Activated T-cell treated with anti-CD3 and anti-CD28 coated beads, Interleukin-2, amount 50 U/mL, for 72 hours (primary cell): ENCODE measurements around the gene HYOU1. TPM values are rescaled to one million over a fixed set of nuclear protein-coding genes. Genes with fewer than 3 reads are reported as not detected.
A peak's percentile ranks its signal among the peaks of the same experiment; 100 is the strongest.

ENCODE experiments used
- ATAC-seq, 2 donors: fragments of 150-1000 bp; cut with Tn5 transposase; replicated peaks in 1 of 2; 2 replicates each; pipeline ENCODE4 v1.10.0; 2021; ENCODE audit warnings: moderate library complexity in 2 of 2, mild to moderate bottlenecking in 1 of 2
- DNase-seq, 2 donors: peaks; one replicate each; pipeline ENCODE4 v3.0.0; 2021 to 2022; ENCODE audit warnings: mixed read lengths in 1 of 2
- H3K27ac Mint-ChIP-seq: one replicate; pipeline ENCODE4 v1.8.0; 2022; ENCODE audit warnings: mild to moderate bottlenecking, moderate library complexity, mixed read lengths
- H3K27me3 Mint-ChIP-seq: one replicate; pipeline ENCODE4 v1.8.0; 2022; ENCODE audit warnings: low read depth, mixed read lengths
- H3K36me3 Mint-ChIP-seq, 2 donors: one replicate each; pipeline ENCODE4 v1.8.0; 2022; ENCODE audit warnings: mixed read lengths in 2 of 2, mild to moderate bottlenecking in 1 of 2; ENCODE audit not compliant: insufficient read depth in 2 of 2
- H3K4me1 Mint-ChIP-seq: one replicate; pipeline ENCODE4 v1.8.0; 2022; ENCODE audit warnings: low read depth, mixed read lengths
- H3K4me3 Mint-ChIP-seq, 2 donors: one replicate each; pipeline ENCODE4 v1.8.0; 2022; ENCODE audit warnings: mild to moderate bottlenecking in 2 of 2, mixed read lengths in 2 of 2, moderate library complexity in 2 of 2
- H3K9me3 Mint-ChIP-seq, 2 donors: one replicate each; pipeline ENCODE4 v1.8.0; 2022; ENCODE audit warnings: mixed read lengths in 2 of 2
- total RNA-seq, 2 donors: library from RNA; stranded (reverse); gene quantifications; one replicate each; pipeline ENCODE4 v1.2.3, GENCODE V29; 2022

Gene HYOU1
- total RNA-seq, 2 donors from 2014 or later, result 199 to 232 TPM

DNA sequence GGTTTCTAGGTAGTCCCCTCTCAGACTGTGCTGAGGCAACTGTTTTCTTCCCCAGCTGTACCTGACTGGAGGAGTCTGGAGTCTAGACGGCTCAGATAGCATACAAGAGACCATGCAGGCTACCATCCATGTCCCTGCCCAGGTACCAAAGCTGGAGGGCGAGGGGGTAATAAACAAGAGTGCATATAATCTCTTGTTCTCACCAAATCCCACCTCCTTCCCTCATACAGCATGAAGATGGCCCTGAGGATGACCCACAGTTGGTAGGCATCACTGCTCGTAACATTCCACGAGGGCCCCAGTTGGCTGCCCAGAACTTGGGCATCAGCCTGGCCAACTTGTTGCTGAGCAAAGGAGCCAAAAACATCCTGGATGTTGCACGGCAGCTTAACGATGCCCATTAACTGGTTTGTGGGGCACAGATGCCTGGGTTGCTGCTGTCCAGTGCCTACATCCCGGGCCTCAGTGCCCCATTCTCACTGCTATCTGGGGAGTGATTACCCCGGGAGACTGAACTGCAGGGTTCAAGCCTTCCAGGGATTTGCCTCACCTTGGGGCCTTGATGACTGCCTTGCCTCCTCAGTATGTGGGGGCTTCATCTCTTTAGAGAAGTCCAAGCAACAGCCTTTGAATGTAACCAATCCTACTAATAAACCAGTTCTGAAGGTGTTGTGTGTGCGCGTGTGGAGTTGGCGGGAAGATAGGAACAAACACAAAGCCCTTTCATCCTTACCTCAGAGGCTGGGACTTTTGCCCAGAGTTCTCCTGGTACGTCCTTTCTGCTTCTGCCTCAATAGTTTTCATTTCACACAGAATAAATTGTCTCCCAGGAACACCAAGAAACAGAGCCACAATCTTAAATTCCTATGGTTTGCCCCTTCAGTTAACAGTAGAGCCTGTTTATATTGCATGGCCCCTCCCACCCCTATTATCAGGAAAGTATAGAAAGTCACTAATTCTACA is 36.2 kb upstream of the HYOU1 start:
- H3K36me3 Mint-ChIP-seq, result peaks cover 19 to 22% of the 10 kb centered on the region in 2 donors

DNA sequence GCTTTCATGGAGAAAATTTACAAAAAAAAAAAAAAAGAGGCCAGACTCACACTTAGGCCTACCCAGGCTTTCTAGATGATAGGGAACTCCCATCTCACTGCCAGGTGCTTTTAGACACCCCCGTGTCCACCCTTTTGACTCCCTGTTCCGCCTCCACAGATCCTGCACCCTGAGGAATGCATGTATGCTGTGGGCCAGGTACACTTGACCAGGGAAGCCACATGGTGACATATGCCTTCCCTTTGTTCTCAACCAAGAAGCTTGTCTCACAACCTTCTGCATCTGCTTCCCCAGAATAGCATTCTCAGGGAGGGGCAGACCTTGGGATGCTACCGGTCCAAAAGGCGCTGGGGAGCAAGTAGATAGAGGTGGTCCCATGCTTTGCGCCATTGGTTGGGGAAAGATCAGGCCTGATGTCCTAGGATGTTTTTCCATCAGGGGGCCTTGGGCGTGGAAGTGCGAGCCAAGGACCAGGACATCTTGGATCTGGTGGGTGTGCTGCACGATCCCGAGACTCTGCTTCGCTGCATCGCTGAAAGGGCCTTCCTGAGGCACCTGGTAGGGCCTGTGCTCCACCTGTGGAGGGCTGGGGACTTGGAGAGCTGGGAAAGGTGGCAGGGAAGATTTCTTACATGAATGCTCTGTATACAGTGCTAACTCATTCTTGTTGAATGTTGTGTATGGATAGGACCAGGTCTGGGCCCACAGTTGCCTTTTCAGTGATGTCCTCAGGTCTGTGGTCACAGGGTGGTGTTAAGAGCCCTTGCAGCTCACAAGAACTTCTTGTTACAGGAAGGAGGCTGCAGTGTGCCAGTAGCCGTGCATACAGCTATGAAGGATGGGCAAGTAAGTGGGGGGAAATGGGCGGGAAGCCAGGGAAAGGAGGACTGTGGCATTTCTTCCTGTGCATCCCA is 35.2 kb upstream of the HYOU1 start:
- Mint-ChIP-seq H3K4me1 (peaks cover 45% of the 10 kb centered on the region), H3K27ac (peak overlapping the region; percentile 67), H3K9me3 (no peaks in the 10 kb centered on the region), H3K36me3 (peaks cover 17 to 22% of the 10 kb centered on the region in 2 donors), H3K27me3 (no peaks in the 10 kb centered on the region), H3K4me3 (peak overlapping the region; percentile 95 to 96)
- DNase-seq (peak; percentile 18 to 34), ATAC-seq (peak in 1 of 2 donors; percentile 2)

More for the DNA sequence above, 36.2 kb upstream of the HYOU1 start:
- peak overlapping the region; percentile 95 to 96 for H3K4me3 Mint-ChIP-seq
- no peaks in the 10 kb centered on the region for H3K9me3 Mint-ChIP-seq
- H3K27me3 Mint-ChIP-seq, result no peaks in the 10 kb centered on the region
- peak in 1 of 2 donors; percentile 21 for DNase-seq
- no peak for ATAC-seq
- H3K4me1 Mint-ChIP-seq, result peaks cover 35% of the 10 kb centered on the region
- peak overlapping the region; percentile 97 for H3K27ac Mint-ChIP-seq

DNA sequence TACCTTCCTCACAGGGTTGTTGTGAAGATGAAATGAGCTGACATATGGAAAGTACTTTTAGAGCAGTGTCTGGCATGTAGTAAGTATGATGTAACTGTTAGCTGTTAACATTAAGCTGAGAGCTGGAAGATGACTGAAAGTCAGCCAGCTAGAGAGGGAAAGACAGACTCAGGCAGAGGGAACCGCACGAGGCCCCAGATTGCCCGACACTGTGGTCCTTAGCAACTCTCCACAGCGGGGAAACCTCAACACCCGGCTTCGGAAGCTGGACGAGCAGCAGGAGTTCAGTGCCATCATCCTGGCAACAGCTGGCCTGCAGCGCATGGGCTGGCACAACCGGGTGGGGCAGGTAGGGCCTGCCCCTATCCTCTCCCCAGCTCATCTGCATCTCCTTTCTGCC is 34.2 kb upstream of the HYOU1 start:
- ATAC-seq, result no peak
- Mint-ChIP-seq H3K27me3 (no peaks in the 10 kb centered on the region), H3K36me3 (peaks cover 15 to 17% of the 10 kb centered on the region in 2 donors), H3K4me3 (no peak overlapping the region), H3K27ac (peak overlapping the region; percentile 19), H3K4me1 (peaks cover 45% of the 10 kb centered on the region), H3K9me3 (no peaks in the 10 kb centered on the region)
- no peak for DNase-seq

DNA sequence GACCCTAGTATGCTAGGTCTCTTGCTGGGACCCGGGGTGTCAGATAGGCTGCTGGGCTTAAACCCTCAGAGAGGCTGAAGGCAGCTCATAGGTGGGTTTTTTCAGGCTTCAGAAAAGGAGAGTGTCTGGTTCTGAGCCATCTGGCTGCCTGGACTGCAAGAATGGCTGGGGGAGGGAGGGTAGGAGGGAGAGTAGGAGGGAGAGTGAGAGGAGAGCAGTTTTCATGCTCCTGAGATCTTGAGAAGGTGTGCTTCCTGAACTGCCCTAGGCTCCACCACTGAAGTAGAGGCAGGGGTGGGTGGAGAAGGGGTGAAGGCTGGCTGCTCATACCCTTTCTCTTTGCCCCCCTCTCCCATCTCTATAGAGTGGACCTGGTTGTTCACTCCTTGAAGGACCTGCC is 32.3 kb upstream of the HYOU1 start:
- H3K4me1 Mint-ChIP-seq, result peaks cover 40% of the 10 kb centered on the region
- H3K9me3 Mint-ChIP-seq, result no peaks in the 10 kb centered on the region

DNA sequence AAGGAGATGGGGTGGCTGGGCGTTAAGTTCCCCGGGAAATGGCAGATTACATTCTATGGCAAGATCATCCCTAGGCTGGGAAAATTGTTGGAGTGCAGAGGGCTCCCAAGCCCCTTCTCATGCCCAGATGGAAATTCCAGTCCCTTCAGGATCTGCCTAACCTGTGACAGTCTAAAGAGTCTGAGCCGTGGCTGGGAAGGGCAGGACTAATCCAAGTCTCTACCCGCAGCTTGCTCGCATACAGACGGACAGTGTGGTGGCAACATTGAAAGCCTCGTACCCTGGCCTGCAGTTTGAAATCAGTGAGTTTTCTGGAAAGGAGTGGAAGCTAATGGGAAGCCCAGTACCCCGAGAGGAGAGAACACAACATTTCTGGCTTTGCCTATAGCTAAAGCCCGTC is 31.4 kb upstream of the HYOU1 start:
- Mint-ChIP-seq H3K27me3 (no peaks in the 10 kb centered on the region), H3K4me1 (peaks cover 37% of the 10 kb centered on the region), H3K36me3 (peaks cover 6% of the 10 kb centered on the region in 2 donors), H3K9me3 (no peaks in the 10 kb centered on the region), H3K4me3 (no peak overlapping the region), H3K27ac (no peak overlapping the region)
- ATAC-seq (no peak), DNase-seq (no peak)

More for the DNA sequence above, 32.3 kb upstream of the HYOU1 start:
- Mint-ChIP-seq H3K4me3 (no peak overlapping the region), H3K27ac (no peak overlapping the region), H3K36me3 (peaks cover 12 to 13% of the 10 kb centered on the region in 2 donors), H3K27me3 (no peaks in the 10 kb centered on the region)
- DNase-seq (no peak), ATAC-seq (no peak)

DNA sequence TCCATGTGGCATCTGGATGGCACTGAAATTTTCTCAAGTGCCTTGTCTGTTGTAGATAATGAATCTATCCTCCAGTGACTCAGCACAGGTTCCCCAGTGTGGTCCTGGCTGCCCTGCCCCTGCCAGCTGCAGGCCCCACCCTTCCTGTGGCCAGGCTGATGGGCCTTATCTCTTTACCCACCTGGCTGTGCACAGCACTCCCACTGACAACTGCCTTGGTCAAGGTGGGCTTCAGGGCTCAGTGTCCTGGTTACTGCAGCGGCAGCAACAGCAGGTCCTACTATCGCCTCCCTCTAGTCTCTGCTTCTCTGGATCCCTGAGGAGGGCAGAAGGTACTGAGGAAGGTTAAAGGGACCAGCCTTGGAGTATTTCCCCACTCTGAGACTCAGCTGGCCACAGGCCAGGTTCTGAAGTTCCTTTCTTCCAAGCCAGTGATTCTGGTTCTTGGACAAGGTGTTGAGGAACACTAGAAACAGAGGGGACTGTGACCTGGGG is 30.8 kb upstream of the HYOU1 start:
- no peaks in the 10 kb centered on the region for H3K9me3 Mint-ChIP-seq
- DNase-seq (no peak), ATAC-seq (no peak)
- no peaks in the 10 kb centered on the region for H3K27me3 Mint-ChIP-seq
- H3K4me3 Mint-ChIP-seq, result peak overlapping the region in 1 of 2 donors; percentile 12
- peaks cover 4% of the 10 kb centered on the region in 2 donors for H3K36me3 Mint-ChIP-seq
- peaks cover 32% of the 10 kb centered on the region for H3K4me1 Mint-ChIP-seq
- no peak overlapping the region for H3K27ac Mint-ChIP-seq

DNA sequence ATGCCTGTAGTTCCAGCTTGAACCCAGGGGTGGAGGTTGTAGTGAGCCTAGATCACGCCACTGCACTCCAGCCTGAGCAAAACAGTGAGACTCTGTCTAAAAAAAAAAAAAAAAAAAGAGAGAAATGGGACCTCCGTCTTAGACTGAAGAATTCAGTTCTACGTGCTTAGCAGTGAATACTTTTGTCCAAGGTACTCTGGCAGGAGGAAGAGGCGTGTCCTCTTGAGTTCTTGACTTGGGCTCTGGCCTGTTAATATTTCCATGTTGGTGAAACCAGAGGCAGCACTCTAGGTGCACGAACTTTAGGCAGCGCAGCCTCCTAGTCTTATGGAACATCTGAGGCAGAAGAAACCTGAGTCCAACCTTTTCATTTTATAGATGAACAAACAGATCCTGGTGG is 30.1 kb upstream of the HYOU1 start:
- H3K36me3 Mint-ChIP-seq, result peaks cover under 1 to 1% of the 10 kb centered on the region in 2 donors
- H3K27ac Mint-ChIP-seq, result no peak overlapping the region
- no peaks in the 10 kb centered on the region for H3K27me3 Mint-ChIP-seq
- ATAC-seq (no peak), DNase-seq (no peak)
- no peaks in the 10 kb centered on the region for H3K9me3 Mint-ChIP-seq
- no peak overlapping the region for H3K4me3 Mint-ChIP-seq
- H3K4me1 Mint-ChIP-seq, result peaks cover 26% of the 10 kb centered on the region

DNA sequence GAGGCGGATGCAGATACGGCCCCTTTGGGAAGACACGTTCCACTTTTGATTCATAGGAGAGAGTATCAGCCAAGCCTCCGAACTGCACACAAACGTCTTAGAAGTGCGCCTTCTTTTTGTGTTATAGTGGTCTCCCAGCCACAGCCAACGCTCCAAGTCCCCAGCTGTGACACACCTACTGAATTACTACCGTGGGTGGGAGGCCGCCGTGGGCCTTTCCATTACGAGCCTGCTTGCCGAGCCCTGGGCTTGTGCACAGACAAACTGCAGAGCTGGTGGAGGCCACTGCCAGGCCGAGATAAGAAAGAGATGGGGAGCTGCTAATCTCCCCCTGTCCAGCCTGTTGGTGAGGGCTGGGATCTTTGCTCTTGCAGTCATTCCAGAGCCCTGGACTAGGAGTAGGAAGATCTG is 28.4 kb upstream of the HYOU1 start:
- H3K4me3 Mint-ChIP-seq, result peak overlapping the region; percentile 93 to 99
- no peaks in the 10 kb centered on the region for H3K27me3 Mint-ChIP-seq
- ATAC-seq, result peak; percentile 33 to 47
- peaks cover 25% of the 10 kb centered on the region for H3K4me1 Mint-ChIP-seq
- H3K9me3 Mint-ChIP-seq, result no peaks in the 10 kb centered on the region
- peak; percentile 47 to 48 for DNase-seq
- H3K27ac Mint-ChIP-seq, result peak overlapping the region; percentile 94
- peaks cover 0 to 2% of the 10 kb centered on the region in 2 donors for H3K36me3 Mint-ChIP-seq

DNA sequence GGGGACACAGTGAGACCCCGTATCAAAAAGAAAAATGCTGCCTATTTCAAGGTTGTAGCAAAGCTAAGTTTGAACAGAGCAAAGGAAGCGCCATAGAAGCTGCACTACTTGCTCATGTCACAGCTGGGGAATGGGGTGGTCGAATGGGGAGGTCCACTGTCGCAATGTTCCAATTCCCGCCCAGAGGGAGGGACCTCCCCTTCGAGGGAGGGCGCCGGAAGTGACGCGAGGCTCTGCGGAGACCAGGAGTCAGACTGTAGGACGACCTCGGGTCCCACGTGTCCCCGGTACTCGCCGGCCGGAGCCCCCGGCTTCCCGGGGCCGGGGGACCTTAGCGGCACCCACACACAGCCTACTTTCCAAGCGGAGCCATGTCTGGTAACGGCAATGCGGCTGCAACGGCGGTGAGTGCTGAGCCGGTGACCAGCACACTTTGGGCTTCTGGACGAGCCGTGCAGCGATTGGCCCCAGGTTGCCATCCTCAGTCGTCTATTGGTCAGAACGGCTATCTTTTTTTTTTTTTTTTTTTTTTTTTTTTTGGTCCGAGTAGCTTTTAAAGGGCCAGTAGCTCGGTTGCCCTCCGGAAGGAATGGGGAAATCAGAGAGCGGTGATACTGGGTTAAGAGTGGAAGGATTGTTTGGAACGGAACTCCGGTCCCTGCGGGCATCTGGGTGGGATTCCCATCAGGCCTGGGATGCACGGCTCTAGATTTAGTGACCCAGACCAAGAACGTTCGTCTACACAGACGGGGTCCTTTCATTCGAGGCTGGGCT is 27.8 kb upstream of the HYOU1 start, which contains the start of gene HMBS:
Gene HMBS (plus strand): TSS at position 219 of the 774 bp plus-strand sequence. CDS start 153 bp downstream, at position 372.
- ATAC-seq, result peak; percentile 92
- H3K27ac Mint-ChIP-seq, result peak within 1 kb of the TSS; percentile 94
- peaks cover 25% of the 10 kb centered on the region for H3K4me1 Mint-ChIP-seq
- DNase-seq, result peak; percentile 91 to 93
- H3K27me3 Mint-ChIP-seq, result no peaks in the 10 kb centered on the region
- H3K9me3 Mint-ChIP-seq, result no peaks in the 10 kb centered on the region
- H3K4me3 Mint-ChIP-seq, result peak within 1 kb of the TSS; percentile 93 to 99
- peaks cover 0 to 4% of the 10 kb centered on the region in 2 donors for H3K36me3 Mint-ChIP-seq

DNA sequence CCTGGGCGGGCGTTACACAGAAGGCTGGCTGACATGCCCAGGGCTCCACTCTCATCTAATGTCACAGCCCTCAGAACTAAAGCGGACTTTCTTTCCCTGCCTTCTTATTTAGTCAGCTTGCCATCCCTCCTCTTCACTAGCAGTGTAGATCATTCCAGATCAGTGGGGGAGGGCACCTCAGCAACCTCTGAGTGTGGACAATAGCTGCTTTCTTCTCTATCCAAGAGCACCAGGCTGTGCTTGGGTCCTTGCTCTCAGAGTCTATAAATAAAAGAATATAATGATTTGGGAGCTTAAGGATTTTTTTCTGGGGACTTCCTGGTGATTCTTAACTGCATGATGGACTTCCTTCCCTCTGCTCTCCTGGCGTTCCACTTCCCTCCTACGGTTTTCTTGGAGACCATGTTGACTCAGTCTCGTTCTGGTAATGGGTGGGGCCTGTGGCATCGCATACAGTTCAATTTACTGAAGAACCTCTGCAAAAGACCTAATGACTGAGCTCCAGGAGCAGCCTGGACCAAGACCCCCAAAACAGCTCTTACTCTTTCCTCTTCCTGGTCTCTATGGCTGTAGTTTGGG is 24.8 kb upstream of the HYOU1 start:
- Mint-ChIP-seq H3K4me3 (no peak overlapping the region), H3K36me3 (peaks cover 2 to 4% of the 10 kb centered on the region in 2 donors)

DNA sequence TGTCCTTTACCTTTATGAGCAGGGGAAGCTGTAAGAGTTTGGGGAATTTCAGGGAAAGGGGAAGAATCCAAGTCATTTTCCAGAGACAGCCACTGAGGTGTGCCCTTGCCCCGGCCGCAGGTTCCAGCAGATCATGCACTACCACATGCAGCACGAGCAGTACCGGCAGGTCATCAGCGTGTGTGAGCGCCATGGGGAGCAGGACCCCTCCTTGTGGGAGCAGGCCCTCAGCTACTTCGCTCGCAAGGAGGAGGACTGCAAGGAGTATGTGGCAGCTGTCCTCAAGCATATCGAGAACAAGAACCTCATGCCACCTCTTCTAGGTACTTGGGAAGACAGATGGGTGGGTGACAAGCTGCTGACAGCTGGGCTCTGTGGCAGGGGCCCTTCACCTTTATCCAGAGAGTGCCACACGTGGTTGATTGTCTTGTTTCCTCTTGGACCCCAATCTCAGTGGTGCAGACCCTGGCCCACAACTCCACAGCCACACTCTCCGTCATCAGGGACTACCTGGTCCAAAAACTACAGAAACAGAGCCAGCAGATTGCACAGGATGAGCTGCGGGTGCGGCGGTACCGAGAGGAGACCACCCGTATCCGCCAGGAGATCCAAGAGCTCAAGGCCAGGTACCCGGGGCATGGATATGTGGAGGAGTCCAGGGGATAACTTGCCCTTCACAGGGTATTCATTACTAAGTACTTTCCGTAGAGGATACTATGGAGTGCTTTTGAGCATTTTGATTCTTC is 21.8 kb upstream of the HYOU1 start:
- DNase-seq, result no peak
- Mint-ChIP-seq H3K27ac (no peak overlapping the region), H3K27me3 (no peaks in the 10 kb centered on the region), H3K36me3 (peaks cover 2 to 6% of the 10 kb centered on the region in 2 donors), H3K4me3 (no peak overlapping the region), H3K9me3 (no peaks in the 10 kb centered on the region), H3K4me1 (no peaks in the 10 kb centered on the region)
- no peak for ATAC-seq

More for the DNA sequence above, 24.8 kb upstream of the HYOU1 start:
- no peak for ATAC-seq
- DNase-seq, result no peak
- peak overlapping the region; percentile 12 for H3K27ac Mint-ChIP-seq
- peaks cover 9% of the 10 kb centered on the region for H3K4me1 Mint-ChIP-seq
- no peaks in the 10 kb centered on the region for H3K27me3 Mint-ChIP-seq
- no peaks in the 10 kb centered on the region for H3K9me3 Mint-ChIP-seq
